ENCODE results near the gene PRG2.

PRG2 gene

GRCh38 chr11:57432149-57432561, 41.7 kb upstream of the PRG2 start:
- no peak for ATAC-seq
- no peak for TF ChIP-seq ZNF70 (CRISPR knock-in tag; IDR thresholded peaks at IDR 0.05)
- TF ChIP-seq ESRRG (CRISPR knock-in tag; IDR thresholded peaks at IDR 0.05): no peak
- no peak for TF ChIP-seq ZNF8 (CRISPR knock-in tag; IDR thresholded peaks at IDR 0.05)
- no peak for TF ChIP-seq CREB5 (CRISPR knock-in tag; IDR thresholded peaks at IDR 0.05; ENCODE audit: low read depth)
- TF ChIP-seq PATZ1 (CRISPR knock-in tag; IDR thresholded peaks at IDR 0.05; ENCODE audit: borderline replicate concordance): no peak
- TF ChIP-seq POU6F1 (CRISPR knock-in tag; IDR thresholded peaks at IDR 0.05; ENCODE audit: borderline replicate concordance, low read depth): no peak
- no peak for TF ChIP-seq ARNTL (CRISPR knock-in tag; IDR thresholded peaks at IDR 0.05; ENCODE audit: borderline replicate concordance, low read depth)
- no peak for TF ChIP-seq ISL1 (CRISPR knock-in tag; IDR thresholded peaks at IDR 0.05)
- no peak for TF ChIP-seq ZC3H10 (CRISPR knock-in tag; IDR thresholded peaks at IDR 0.05)
- TF ChIP-seq TSHZ2 (CRISPR knock-in tag; IDR thresholded peaks at IDR 0.05): no peak
- no peak for TF ChIP-seq TCF4 (CRISPR knock-in tag; IDR thresholded peaks at IDR 0.05; ENCODE audit: borderline replicate concordance)
- no peak for TF ChIP-seq TOX (CRISPR knock-in tag; IDR thresholded peaks at IDR 0.05; ENCODE audit: borderline replicate concordance)

GRCh38 chr11:57430952-57431351, 40.5 kb upstream of the PRG2 start:
- ATAC-seq: no peak
- no peak for TF ChIP-seq PPARA (CRISPR knock-in tag; IDR thresholded peaks at IDR 0.05; ENCODE audit: borderline replicate concordance)
- no peak for TF ChIP-seq OSR1 (CRISPR knock-in tag; IDR thresholded peaks at IDR 0.05)
- TF ChIP-seq TOX (CRISPR knock-in tag; IDR thresholded peaks at IDR 0.05; ENCODE audit: borderline replicate concordance): no peak

- TF ChIP-seq TCF4 (CRISPR knock-in tag; IDR thresholded peaks at IDR 0.05; ENCODE audit: borderline replicate concordance) (no peak), ZC3H10 (CRISPR knock-in tag; IDR thresholded peaks at IDR 0.05) (no peak), CSDC2 (CRISPR knock-in tag; IDR thresholded peaks at IDR 0.05) (no peak), SNAI2 (CRISPR knock-in tag; IDR thresholded peaks at IDR 0.05) (no peak), CREB5 (CRISPR knock-in tag; IDR thresholded peaks at IDR 0.05; ENCODE audit: low read depth) (no peak), CSRNP3 (CRISPR knock-in tag; IDR thresholded peaks at IDR 0.05) (no peak), OSR1 (CRISPR knock-in tag; IDR thresholded peaks at IDR 0.05) (no peak)
- ATAC-seq: no peak
Measured at GRCh38 chr11:57429946-57430345, 39.5 kb upstream of the PRG2 start.

GRCh38 chr11:57428643-57429042, 38.2 kb upstream of the PRG2 start:
- ATAC-seq: no peak
- TF ChIP-seq TSHZ2 (CRISPR knock-in tag; IDR thresholded peaks at IDR 0.05) (no peak), ISL1 (CRISPR knock-in tag; IDR thresholded peaks at IDR 0.05) (no peak), PATZ1 (CRISPR knock-in tag; IDR thresholded peaks at IDR 0.05; ENCODE audit: borderline replicate concordance) (no peak), CREB5 (CRISPR knock-in tag; IDR thresholded peaks at IDR 0.05; ENCODE audit: low read depth) (no peak), TCF4 (CRISPR knock-in tag; IDR thresholded peaks at IDR 0.05; ENCODE audit: borderline replicate concordance) (no peak), GLIS3 (CRISPR knock-in tag; IDR thresholded peaks at IDR 0.05) (no peak)
